H1 (cell line): Measurements from ENCODE around the gene ARFRP1. TPM values are rescaled to one million over a fixed set of nuclear protein-coding genes. Genes with fewer than 3 reads are reported as not detected.

Source experiments
- CTCF ChIA-PET: fragments of 300-600 bp; sonication (Branson Sonifier 250); formaldehyde crosslinking; loops from one replicate; lab custom pipeline; 2021; ENCODE audit not compliant: partially characterized antibody; lab: Charles Lee
- POLR2A ChIA-PET: fragments of 300-600 bp; sonication (Branson Sonifier 250); formaldehyde crosslinking; loops from one replicate; lab custom pipeline; 2021; ENCODE audit warnings: inconsistent platforms; ENCODE audit not compliant: partially characterized antibody; lab: Charles Lee
- DNase-seq, 2 experiments: peaks; one replicate each; pipeline versions ENCODE4 v3.0.0 to v3.0.0-alpha.2; 2010 to 2022; ENCODE audit warnings: low spot score in 2 of 2, low read depth in 1 of 2, mixed read lengths in 1 of 2
- FAIRE-seq: peaks from 2 replicates; lab custom pipeline; 2011; peaks lifted over from hg19 to GRCh38; lab: Jason Lieb, UNC
- H2AFZ ChIP-seq: 2 replicates; pipeline ENCODE4 v1.8.1; 2012; ENCODE audit warnings: low read length, inconsistent platforms
- H2AK5ac ChIP-seq: 2 replicates; pipeline ENCODE4 v1.6.1; 2013; ENCODE audit warnings: low read depth, low read length
- H2BK120ac ChIP-seq: replicated peaks from 2 replicates; pipeline ENCODE3; 2013; ENCODE audit warnings: low read depth, low read length, inconsistent platforms
- H2BK12ac ChIP-seq: 2 replicates; pipeline ENCODE4 v1.6.1; 2013; ENCODE audit warnings: low read depth, low read length
- H2BK15ac ChIP-seq: 2 replicates; pipeline ENCODE4 v1.6.1; 2013; ENCODE audit warnings: low read length
- H2BK20ac ChIP-seq: 2 replicates; pipeline ENCODE4 v1.6.1; 2013; ENCODE audit warnings: low read length
- H2BK5ac ChIP-seq: 2 replicates; pipeline ENCODE4 v1.6.1; 2013; ENCODE audit warnings: low read depth, low read length
- H3K14ac ChIP-seq: 2 replicates; pipeline ENCODE4 v1.6.1; 2013; ENCODE audit warnings: inconsistent platforms; ENCODE audit not compliant: insufficient read length
- H3K18ac ChIP-seq: 2 replicates; pipeline ENCODE4 v1.6.1; 2013; ENCODE audit warnings: low read length; ENCODE audit errors: extremely low read depth
- H3K23ac ChIP-seq: 2 replicates; pipeline ENCODE4 v1.6.1; 2013; ENCODE audit warnings: inconsistent platforms; ENCODE audit not compliant: insufficient read length
- H3K23me2 ChIP-seq: 2 replicates; pipeline ENCODE4 v1.6.1; 2013; ENCODE audit warnings: low read depth, low read length
- H3K27ac ChIP-seq: 2 replicates; pipeline ENCODE4 v1.6.1; 2011; ENCODE audit warnings: low read depth, low read length, inconsistent platforms
- H3K27me3 ChIP-seq, 4 experiments: replicated peaks in 1 of 4; 1 replicate in 1 of 4; 2 replicates in 3 of 4; pipeline versions ENCODE4 v1.6.1 to v1.8.1; 2011 to 2013; ENCODE audit warnings: low read length in 3 of 4, mild to moderate bottlenecking in 3 of 4, inconsistent platforms in 2 of 4, mixed read lengths in 2 of 4, moderate library complexity in 1 of 4; ENCODE audit not compliant: control insufficient read depth in 3 of 4, insufficient read depth in 3 of 4; ENCODE audit errors: extremely low read depth in 1 of 4
- H3K36me3 ChIP-seq, 4 experiments: 2 replicates each; pipeline versions ENCODE4 v1.6.1 to v1.8.1; 2011 to 2013; ENCODE audit warnings: mild to moderate bottlenecking in 4 of 4, low read length in 3 of 4, moderate library complexity in 2 of 4, control low read depth in 1 of 4, inconsistent platforms in 1 of 4; ENCODE audit not compliant: insufficient read depth in 4 of 4, control insufficient read depth in 2 of 4
- H3K4ac ChIP-seq: replicated peaks from 2 replicates; pipeline ENCODE3; 2013; ENCODE audit warnings: low read length, low read depth, mixed read lengths, inconsistent platforms; ENCODE audit not compliant: insufficient read length
- H3K4me1 ChIP-seq, 4 experiments: replicated peaks in 1 of 4; 1 replicate in 1 of 4; 2 replicates in 3 of 4; pipeline versions ENCODE4 v1.6.1 to v1.8.1; 2011 to 2013; ENCODE audit warnings: low read length in 3 of 4, inconsistent platforms in 2 of 4, mixed read lengths in 1 of 4; ENCODE audit not compliant: insufficient read depth in 4 of 4, control insufficient read depth in 3 of 4
- H3K4me2 ChIP-seq, 2 experiments: 2 replicates each; pipeline versions ENCODE4 v1.6.1 to v1.8.1; 2011 to 2013; ENCODE audit warnings: low read depth in 2 of 2, low read length in 2 of 2, control low read depth in 1 of 2, inconsistent platforms in 1 of 2, mild to moderate bottlenecking in 1 of 2; ENCODE audit not compliant: insufficient read depth in 1 of 2
- H3K4me3 ChIP-seq, 4 experiments: fragments of 200-600, 300-600 bp in 1 of 4; sonication (generic), shearing (Covaris generic), sonication (Bioruptor Twin) in 1 of 4; 2 replicates each; pipeline versions ENCODE4 v1.5.1 to v1.8.1; 2011 to 2016; ENCODE audit warnings: low read length in 4 of 4, low read depth in 3 of 4, control low read depth in 2 of 4, inconsistent platforms in 2 of 4, mild to moderate bottlenecking in 2 of 4, mixed read lengths in 1 of 4, moderate library complexity in 1 of 4; ENCODE audit not compliant: insufficient read depth in 2 of 4; ENCODE audit errors: extremely low read depth in 1 of 4
- H3K56ac ChIP-seq: replicated peaks from 2 replicates; pipeline ENCODE3; 2013; ENCODE audit warnings: low read depth, mild to moderate bottlenecking, mixed read lengths, low read length, inconsistent platforms; ENCODE audit not compliant: insufficient read length
- H3K79me1 ChIP-seq: 2 replicates; pipeline ENCODE4 v1.6.1; 2013; ENCODE audit warnings: low read depth, low read length, control low read depth
- H3K79me2 ChIP-seq, 2 experiments: 2 replicates each; pipeline versions ENCODE4 v1.6.1 to v1.8.1; 2012 to 2013; ENCODE audit warnings: low read length in 2 of 2, mild to moderate bottlenecking in 2 of 2, inconsistent platforms in 1 of 2; ENCODE audit not compliant: insufficient read depth in 2 of 2, control insufficient read depth in 1 of 2
- H3K9ac ChIP-seq, 4 experiments: replicated peaks in 1 of 4; 1 replicate in 1 of 4; 2 replicates in 3 of 4; pipeline versions ENCODE4 v1.6.1 to v1.8.1; 2011 to 2013; ENCODE audit warnings: low read depth in 3 of 4, low read length in 3 of 4, control low read depth in 2 of 4, mild to moderate bottlenecking in 2 of 4, moderate library complexity in 2 of 4, inconsistent platforms in 1 of 4; ENCODE audit errors: extremely low read depth in 1 of 4
- H3K9me3 ChIP-seq, 2 experiments: 2 replicates each; pipeline versions ENCODE4 v1.6.1 to v1.8.1; 2012 to 2013; ENCODE audit warnings: mild to moderate bottlenecking in 2 of 2, moderate library complexity in 2 of 2, control low read depth in 1 of 2, inconsistent platforms in 1 of 2, low read depth in 1 of 2, low read length in 1 of 2, mixed read lengths in 1 of 2; ENCODE audit not compliant: insufficient read depth in 2 of 2
- H4K20me1 ChIP-seq, 2 experiments: replicated peaks in 1 of 2; 2 replicates each; pipeline versions ENCODE3 to v1.8.1; 2011 to 2013; ENCODE audit warnings: inconsistent platforms in 2 of 2, low read length in 2 of 2, mild to moderate bottlenecking in 1 of 2; ENCODE audit not compliant: insufficient read depth in 2 of 2, control insufficient read depth in 1 of 2
- H4K5ac ChIP-seq: 2 replicates; pipeline ENCODE4 v1.6.1; 2013; ENCODE audit warnings: low read length, low read depth, mixed read lengths, inconsistent platforms; ENCODE audit not compliant: insufficient read length
- H4K8ac ChIP-seq: 2 replicates; pipeline ENCODE4 v1.8.0; 2013; ENCODE audit warnings: mild to moderate bottlenecking, moderate library complexity, low read length, inconsistent platforms; ENCODE audit not compliant: insufficient read depth; ENCODE audit errors: extremely low read depth
- H4K91ac ChIP-seq: replicated peaks from 2 replicates; pipeline ENCODE3; 2013; ENCODE audit warnings: low read length, mixed read lengths, inconsistent platforms; ENCODE audit not compliant: insufficient read length
- CBX5 ChIP-seq: fragments of 300-800, 300-1000 bp; sonication (generic); IDR thresholded peaks from 2 replicates; pipeline ENCODE4 v1.7.1; 2016; ENCODE audit warnings: antibody characterized with exemption, low read length, low read depth
- EP300 ChIP-seq, 2 experiments: IDR thresholded peaks; 1 replicate in 1 of 2; 2 replicates in 1 of 2; pipeline ENCODE4 v1.6.1; 2011 to 2012; ENCODE audit warnings: low read depth in 2 of 2, low read length in 2 of 2, mild to moderate bottlenecking in 2 of 2, borderline replicate concordance in 1 of 2, inconsistent platforms in 1 of 2, moderate library complexity in 1 of 2
- KDM1A ChIP-seq: fragments of 200-600, 300-600 bp; sonication (generic); IDR thresholded peaks from 2 replicates; pipeline ENCODE4 v1.7.1; 2016; ENCODE audit warnings: mild to moderate bottlenecking, low read length, borderline replicate concordance
- RNF2 ChIP-seq: fragments of 200-900, 300-1000 bp; sonication (generic); IDR thresholded peaks from 2 replicates; pipeline ENCODE4 v1.7.1; 2016; ENCODE audit warnings: borderline replicate concordance, low read depth, mild to moderate bottlenecking, antibody characterized with exemption, low read length; ENCODE audit not compliant: poor library complexity, severe bottlenecking; ENCODE audit errors: missing control alignments
- RXRA ChIP-seq: IDR thresholded peaks from 2 replicates; pipeline ENCODE4 v1.6.1; 2011; ENCODE audit warnings: low read depth, mild to moderate bottlenecking, low read length, moderate library complexity; ENCODE audit not compliant: insufficient read depth
- TBP ChIP-seq: IDR thresholded peaks from 2 replicates; pipeline ENCODE4 v1.6.1; 2011; ENCODE audit warnings: low read depth, low read length, improper control_type of control experiment
- WGBS, 2 experiments: shearing (Covaris generic) in 1 of 2; methylation state at CpG; one replicate each; pipeline versions ENCODE4 v1.1.6 to v1.1.7; 2013 to 2015; ENCODE audit warnings: low lambda C conversion rate in 2 of 2, mixed read lengths in 2 of 2, inconsistent platforms in 1 of 2, low coverage in 1 of 2, missing lambda C conversion rate in 1 of 2; ENCODE audit not compliant: insufficient replicate concordance in 2 of 2, insufficient coverage in 1 of 2, insufficient read length in 1 of 2; ENCODE audit errors: extremely low coverage in 1 of 2, missing lambda C conversion rate in 1 of 2; 5-methylcytosine and 5-hydroxymethylcytosine counted together
- polyA plus RNA-seq, 7 experiments: library from polyadenylated mRNA; depleted of rRNA in 3 of 7; stranded (reverse) in 5 of 7; unstranded in 2 of 7; fragments of >200 nt in 5 of 7; fragments of 200-250 nt in 2 of 7; gene quantifications; 1 replicate in 5 of 7; 2 replicates in 1 of 7; 4 replicates in 1 of 7; pipeline versions ENCODE4 v1.2.1 to v1.2.3, GENCODE V29; 2011 to 2013; ENCODE audit warnings: missing spikeins in 2 of 7, mixed read lengths in 2 of 7
- total RNA-seq: library from RNA; stranded (reverse); fragmentation: NEBNext Ultra II Directional; extraction: Animal tissue kit (Norgen Biotek cat#: 25700); gene quantifications from 2 replicates; pipeline ENCODE4 v1.2.1, GENCODE V29; 2021

Gene ARFRP1
- total and polyA plus RNA-seq, 2 of the 8 experiments (the other 6 are each of a cell fraction or from before 2014, with no cell fraction given): 12.9 to 22.9 TPM

DNA sequence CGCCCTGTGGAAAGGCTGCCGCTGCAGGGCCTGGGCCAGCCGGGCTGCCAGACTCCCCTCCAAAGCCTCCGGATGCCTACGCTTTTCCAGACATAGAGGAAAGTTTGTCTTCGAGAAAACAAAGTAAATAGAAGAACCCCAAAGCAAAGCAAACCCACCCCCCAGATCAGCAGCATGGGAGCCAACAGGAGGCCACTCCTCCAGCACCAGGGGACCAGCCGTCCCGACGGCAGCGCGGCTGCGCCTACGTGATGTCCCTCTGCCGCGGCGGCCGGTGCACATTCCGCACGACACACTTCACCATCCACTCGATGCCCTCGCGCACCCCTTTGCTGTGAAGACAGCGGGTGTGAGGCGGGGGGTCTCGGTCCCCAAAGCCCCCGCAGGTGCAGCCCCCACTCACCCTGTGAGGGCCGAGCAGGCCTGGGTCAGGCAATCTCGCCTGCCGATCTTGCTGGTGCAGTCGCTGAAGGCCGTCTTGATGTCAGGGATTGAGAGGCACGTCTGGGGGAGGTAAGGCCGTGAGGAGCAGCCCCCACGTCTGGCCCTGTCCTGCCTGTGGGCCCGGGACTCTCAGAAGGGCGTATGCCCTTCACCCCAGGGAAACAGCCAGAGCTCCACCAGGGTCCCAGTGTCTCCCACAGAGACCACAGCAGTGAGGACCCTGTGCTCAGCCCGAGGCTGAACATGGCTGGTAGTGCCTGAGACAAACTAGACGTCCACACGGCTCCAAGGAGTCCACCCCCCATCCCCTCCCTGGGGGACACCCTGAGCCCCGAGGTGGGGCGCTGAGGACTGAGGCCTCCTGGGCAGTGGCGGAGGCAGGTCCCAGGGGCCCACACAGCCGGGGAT lies 7.4 kb downstream of the ARFRP1 start:
- Histone ChIP-seq H2BK120ac (no peak overlapping the region), H3K18ac (no peak overlapping the region), H3K4ac (no peak overlapping the region), H3K79me2 (no peaks in the 10 kb centered on the region), H3K9me3 (no peaks in the 10 kb centered on the region), H3K36me3 (peaks cover 0 to 10% (median 5%) of the 10 kb centered on the region in 4 experiments; a peak in 5 of 8 replicates), H3K23me2 (peaks cover 5% of the 10 kb centered on the region; the same call in 1 of the 2 replicates), H2BK20ac (no peak overlapping the region), H4K20me1 (peaks cover 2 to 13% of the 10 kb centered on the region in 2 experiments), H3K56ac (no peak overlapping the region), H3K4me1 (peaks cover 0 to 12% (median 7%) of the 10 kb centered on the region in 4 experiments; a peak in 4 of 7 replicates), H4K5ac (no peak overlapping the region), H2BK15ac (no peak overlapping the region), H3K27ac (no peak overlapping the region), H2AFZ (no peak overlapping the region), H3K79me1 (0 out of 2 replicates have a peak, but pooled peaks cover 2% of the 10 kb centered on the region), H3K4me2 (no peak overlapping the region), H4K91ac (no peak overlapping the region), H3K9ac (no peak overlapping the region; a peak in 1 of 7 replicates), H2BK5ac (no peak overlapping the region), H2BK12ac (no peak overlapping the region), H4K8ac (0 out of 2 replicates have a peak overlapping the region, but pooled peaks have one; percentile 2), H3K23ac (no peak overlapping the region), H3K27me3 (no peaks in the 10 kb centered on the region), H2AK5ac (no peak overlapping the region), H3K14ac (no peak overlapping the region), H3K4me3 (no peak overlapping the region)
- no peak for DNase-seq
- ChIA-PET CTCF (interaction anchor here (0.7 kb wide), 1 partner anchor 109 kb away, joined by 3 read pairs; no protein-coding TSS in a partner anchor), POLR2A (interaction anchor here (1.1 to 4.1 kb wide), 5 partner anchors 9 to 407 kb away, joined by 3 to 15 read pairs (median 5); partner anchors contain the start of genes RTEL1 and SLC2A4RG)
- no peak for FAIRE-seq
- 95% methylated on average over 43 of the region's 43 CpGs; no CpG with 5 or more reads in 1 of the 2 experiments for WGBS, 2 experiments
- TF ChIP-seq EP300 (IDR thresholded peaks at IDR 0.05; ENCODE audit: borderline replicate concordance in 1 of 2, low read depth in 2 of 2, low read length in 2 of 2) (no peak), TBP (no peak), KDM1A (no peak), RNF2 (no peak), RXRA (no peak), CBX5 (no peak)
